ENCODE measurements around the gene GBP3.

- TF ChIP-seq FOXM1 (IDR thresholded peaks at IDR 0.05; ENCODE audit: borderline replicate concordance, low read depth): no peak
- TF ChIP-seq RAD21 (IDR thresholded peaks at IDR 0.05; ENCODE audit: low read depth): no peak
- no peak for TF ChIP-seq TAF1 (IDR thresholded peaks at IDR 0.05; ENCODE audit: low read depth)
- TF ChIP-seq CEBPB (IDR thresholded peaks at IDR 0.05): no peak
- no peak for TF ChIP-seq TCF12 (IDR thresholded peaks at IDR 0.05; ENCODE audit: low read depth)
- TF ChIP-seq NFIC (IDR thresholded peaks at IDR 0.05): no peak
- no peak for TF ChIP-seq EGR1 (IDR thresholded peaks at IDR 0.05)
- TF ChIP-seq USF1 (IDR thresholded peaks at IDR 0.05): no peak
- no peak for TF ChIP-seq ZBTB7A (IDR thresholded peaks at IDR 0.05; ENCODE audit: low read depth)
- no peak for TF ChIP-seq REST (IDR thresholded peaks at IDR 0.05; ENCODE audit: low read depth)
- no peak for TF ChIP-seq MAX (IDR thresholded peaks at IDR 0.05)
- no peak for TF ChIP-seq EP300 (IDR thresholded peaks at IDR 0.05; ENCODE audit: borderline replicate concordance)
- no peak for TF ChIP-seq YY1 (IDR thresholded peaks at IDR 0.05; ENCODE audit: low read depth)
Observed at GRCh38 chr1:88961081-88961480, 61.6 kb downstream of the GBP3 start.
